Measurements from ENCODE around the gene COPS6.

Gene COPS6

GRCh38 chr7:100119072-100119969 lies 30.6 kb downstream of the COPS6 start, which contains the start of the genes CNPY4 and TAF6:
CNPY4 (plus strand) TSS chr7:100119634; CDS start chr7:100119745, 111 bp downstream.
TAF6 (minus strand) TSS chr7:100119358; CDS start chr7:100114209, 5,149 bp downstream.
- H3K36me3 ChIP-seq, result no peaks in the 10 kb centered on the region
- no peaks in the 10 kb centered on the region for H3K27me3 ChIP-seq
- no peaks in the 10 kb centered on the region for H3K4me1 ChIP-seq
- H3K4me3 ChIP-seq (ENCODE audit: low read depth, low read length), result peak within 1 kb of the TSS; percentile 99
- no peak for TF ChIP-seq CTCF (IDR thresholded peaks at IDR 0.05; ENCODE audit: low read depth, low read length)
- DNase-seq, result peak; percentile 95
- no peaks in the 10 kb centered on the region for H3K9me3 ChIP-seq

DNA sequence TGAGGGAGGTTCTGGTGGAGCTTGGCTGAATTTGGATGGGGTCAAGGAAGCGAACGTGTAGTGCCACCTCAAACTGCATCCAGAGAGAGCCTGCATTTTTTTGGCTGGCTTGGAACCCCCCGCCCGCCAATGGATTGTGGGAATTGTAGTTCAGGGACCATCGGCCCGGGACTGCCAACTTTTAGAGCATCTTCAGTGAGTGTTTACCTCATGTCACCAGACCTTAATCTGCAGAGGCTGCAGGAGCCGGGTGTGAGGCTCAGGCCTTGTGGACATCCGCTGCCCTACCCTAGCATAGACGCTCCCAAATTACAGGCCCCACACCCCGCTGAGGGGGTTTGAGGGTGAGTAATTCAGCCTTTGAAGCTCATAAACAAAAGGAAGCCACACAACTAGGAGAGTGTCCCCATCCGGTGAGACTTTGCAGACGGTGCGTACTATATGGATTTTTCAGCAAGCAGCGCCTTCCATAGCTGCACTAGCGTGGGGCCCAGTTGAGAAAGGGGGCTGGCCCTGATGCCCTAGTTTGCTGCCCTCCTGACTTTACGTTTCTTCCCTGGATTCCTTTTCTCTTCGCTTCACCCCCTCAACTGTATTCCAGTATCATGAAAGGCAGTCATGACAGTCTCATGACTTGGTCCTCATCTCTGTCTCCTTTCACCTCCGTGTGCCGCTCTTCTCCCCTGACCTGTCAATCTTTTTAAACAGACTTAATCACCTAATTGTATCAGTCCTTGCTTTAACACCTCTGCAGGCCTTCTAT lies 31.4 kb downstream of the COPS6 start:
- no peaks in the 10 kb centered on the region for H3K9me3 ChIP-seq
- H3K4me3 ChIP-seq (ENCODE audit: low read depth, low read length), result peak overlapping the region; percentile 99
- peak; percentile 53 for DNase-seq

GRCh38 chr7:100120733-100121036 lies 31.9 kb downstream of the COPS6 start:
- Histone ChIP-seq H3K27me3 (no peaks in the 10 kb centered on the region), H3K4me1 (no peaks in the 10 kb centered on the region), H3K36me3 (no peaks in the 10 kb centered on the region), H3K9me3 (no peaks in the 10 kb centered on the region), H3K4me3 (ENCODE audit: low read depth, low read length) (peak overlapping the region; percentile 99)
- DNase-seq, result no peak
- TF ChIP-seq CTCF (IDR thresholded peaks at IDR 0.05; ENCODE audit: low read depth, low read length), result no peak

More for the DNA sequence above, 31.4 kb downstream of the COPS6 start:
- no peaks in the 10 kb centered on the region for H3K27me3 ChIP-seq
- TF ChIP-seq CTCF (IDR thresholded peaks at IDR 0.05; ENCODE audit: low read depth, low read length), result no peak
- no peaks in the 10 kb centered on the region for H3K36me3 ChIP-seq
- no peaks in the 10 kb centered on the region for H3K4me1 ChIP-seq

GRCh38 chr7:100122067-100122466 lies 33.3 kb downstream of the COPS6 start:
- Histone ChIP-seq H3K36me3 (no peaks in the 10 kb centered on the region), H3K27me3 (no peaks in the 10 kb centered on the region), H3K4me3 (ENCODE audit: low read depth, low read length) (no peak overlapping the region), H3K4me1 (no peaks in the 10 kb centered on the region), H3K9me3 (no peaks in the 10 kb centered on the region)
- no peak for TF ChIP-seq CTCF (IDR thresholded peaks at IDR 0.05; ENCODE audit: low read depth, low read length)
- no peak for DNase-seq

DNA sequence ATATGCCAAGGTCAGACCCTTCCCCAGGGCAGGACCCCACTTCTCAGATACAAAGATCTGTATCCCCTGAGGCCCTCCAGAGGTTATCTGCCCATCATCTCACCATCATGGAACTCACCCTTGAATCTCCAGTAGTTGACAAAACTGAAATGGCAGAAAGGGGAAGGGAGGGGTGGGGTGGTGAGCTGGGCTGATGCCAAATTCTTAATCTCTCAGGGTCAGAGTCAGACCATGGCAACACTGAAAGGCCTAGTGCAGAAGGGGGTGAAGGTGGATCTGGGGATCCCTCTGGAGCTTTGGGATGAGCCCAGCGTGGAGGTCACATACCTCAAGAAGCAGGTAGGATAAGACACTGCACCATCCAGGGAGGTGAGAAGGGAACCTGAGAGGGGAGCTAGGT lies 33.8 kb downstream of the COPS6 start:
- Histone ChIP-seq H3K36me3 (no peaks in the 10 kb centered on the region), H3K27me3 (no peaks in the 10 kb centered on the region), H3K9me3 (no peaks in the 10 kb centered on the region), H3K4me3 (ENCODE audit: low read depth, low read length) (no peak overlapping the region), H3K4me1 (no peaks in the 10 kb centered on the region)
- TF ChIP-seq CTCF (IDR thresholded peaks at IDR 0.05; ENCODE audit: low read depth, low read length), result no peak
- DNase-seq, result no peak
